Stimulated activated CD8-positive, alpha-beta memory T cell treated with anti-CD3 and anti-CD28 coated beads, Interleukin-15, amount 100 ng/mL, for 1 hour (primary cell): ENCODE measurements around the gene SETD2.
"Not testable (repeated sequence)": the region's sequence is repeated elsewhere in the genome, so short reads cannot be mapped to it uniquely, and the experiment has no call there.

ENCODE experiments used
- DNase-seq: peaks from one replicate; pipeline ENCODE4 v3.0.0-alpha.2; 2020; ENCODE audit warnings: low read depth

The SETD2 gene

GRCh38 chr3:47034868-47035489, 128.9 kb downstream of the SETD2 start:
- no peak for DNase-seq

- not testable (repeated sequence) for DNase-seq
These were observed 132.9 kb downstream of the SETD2 start for GRCh38 chr3:47031041-47031440.

- DNase-seq = no peak
These were observed 135.2 kb downstream of the SETD2 start for GRCh38 chr3:47028667-47029066.

GRCh38 chr3:47028146-47028545, 135.8 kb downstream of the SETD2 start:
- no peak for DNase-seq

GRCh38 chr3:47026432-47026831, 137.5 kb downstream of the SETD2 start:
- not testable (repeated sequence) for DNase-seq

- DNase-seq = no peak
These were observed 139.0 kb downstream of the SETD2 start for GRCh38 chr3:47024932-47025331.

- DNase-seq = no peak
These were observed 141.3 kb downstream of the SETD2 start for GRCh38 chr3:47022641-47023071.

- DNase-seq = no peak
These were observed 143.6 kb downstream of the SETD2 start for GRCh38 chr3:47020311-47020710.

- no peak for DNase-seq
These were observed 144.7 kb downstream of the SETD2 start for GRCh38 chr3:47019201-47019600.

- no peak for DNase-seq
These were observed 145.7 kb downstream of the SETD2 start for GRCh38 chr3:47018269-47018611.

GRCh38 chr3:47017504-47018268, 146.2 kb downstream of the SETD2 start:
- no peak for DNase-seq

GRCh38 chr3:47016934-47017435, 146.9 kb downstream of the SETD2 start:
- no peak for DNase-seq

GRCh38 chr3:47016086-47016933, 147.6 kb downstream of the SETD2 start:
- no peak for DNase-seq

- no peak for DNase-seq
These were observed 148.8 kb downstream of the SETD2 start for GRCh38 chr3:47015151-47015550.

- no peak for DNase-seq
These were observed 149.9 kb downstream of the SETD2 start for GRCh38 chr3:47014036-47014435.

- DNase-seq = no peak
These were observed 150.7 kb downstream of the SETD2 start for GRCh38 chr3:47013231-47013630.

GRCh38 chr3:47012342-47013230, 151.3 kb downstream of the SETD2 start:
- no peak for DNase-seq

- DNase-seq = no peak
These were observed 152.5 kb downstream of the SETD2 start for GRCh38 chr3:47011371-47011770.

GRCh38 chr3:47010910-47011309, 153.0 kb downstream of the SETD2 start:
- DNase-seq = no peak

- no peak for DNase-seq
These were observed 153.7 kb downstream of the SETD2 start for GRCh38 chr3:47010111-47010712.
